Esophagus squamous epithelium (tissue), 4 donors: ENCODE data around the gene NFKBIB.

ENCODE experiments used
- POLR2A ChIP-seq, 4 donors: fragments of 450-650 bp; IDR thresholded peaks; one replicate each; pipeline ENCODE4 v1.6.1; 2017; ENCODE audit warnings: antibody characterized with exemption in 4 of 4, mild to moderate bottlenecking in 4 of 4, moderate library complexity in 3 of 4
- TF ChIP-seq, protein P1 (sequence below), 6 experiments: fragments of 450-650 bp in 4 of 6; fragments of 200-600 bp in 2 of 6; sonication (generic) in 2 of 6; IDR thresholded peaks; one replicate each; pipeline ENCODE4 v1.5.1; 2016 to 2019; ENCODE audit warnings: antibody characterized with exemption in 6 of 6, mild to moderate bottlenecking in 4 of 6, moderate library complexity in 4 of 6

DNA sequence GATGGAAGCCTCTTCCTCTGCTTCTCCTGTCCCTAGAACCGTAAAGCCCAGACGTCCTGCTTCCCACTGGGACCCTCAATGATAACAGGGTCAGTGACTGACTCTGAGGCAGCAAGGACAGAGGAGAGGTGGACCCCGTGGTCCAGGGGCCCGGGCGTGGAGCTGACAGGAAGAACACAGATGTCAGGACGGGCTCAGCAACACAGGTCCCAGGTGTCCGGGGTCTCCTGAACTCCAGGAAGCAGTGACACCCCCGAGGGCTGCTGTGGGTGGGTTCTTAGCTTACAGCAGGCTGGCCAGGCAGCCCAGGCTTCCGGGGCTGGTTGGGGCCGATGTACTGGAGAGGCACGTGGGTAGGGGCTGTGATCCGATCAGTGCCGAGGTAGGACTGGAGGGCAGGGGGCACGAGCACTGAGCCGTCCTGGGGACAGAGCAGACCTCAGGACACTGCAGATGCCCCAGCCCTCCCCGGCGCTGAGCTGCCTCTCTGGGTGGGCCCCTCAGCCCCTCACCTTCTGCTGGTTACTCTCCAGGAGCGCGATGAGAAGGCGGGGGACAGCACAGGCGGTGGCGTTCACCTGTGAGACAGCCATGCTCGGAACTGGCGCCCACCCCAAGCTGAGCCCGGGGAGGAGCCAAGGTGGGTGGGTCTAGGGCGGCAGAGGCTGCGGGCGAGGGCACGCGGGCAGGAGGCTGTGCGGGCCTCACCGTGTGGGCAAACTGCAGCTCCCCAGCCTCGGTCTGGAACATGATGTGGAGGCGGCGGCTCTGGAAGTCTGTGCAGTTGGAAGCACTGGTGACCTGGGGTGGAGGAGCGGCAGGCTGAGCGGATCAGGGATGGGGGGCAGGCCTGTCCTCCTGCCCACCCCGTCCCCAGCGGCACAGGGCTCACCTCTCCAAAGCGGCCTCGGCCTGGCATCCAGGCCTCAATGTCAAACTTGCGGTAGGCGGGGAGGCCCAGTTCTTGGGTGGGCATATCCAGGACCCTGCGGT lies 15.9 kb downstream of the NFKBIB start:
- TF ChIP-seq, protein P1, sequence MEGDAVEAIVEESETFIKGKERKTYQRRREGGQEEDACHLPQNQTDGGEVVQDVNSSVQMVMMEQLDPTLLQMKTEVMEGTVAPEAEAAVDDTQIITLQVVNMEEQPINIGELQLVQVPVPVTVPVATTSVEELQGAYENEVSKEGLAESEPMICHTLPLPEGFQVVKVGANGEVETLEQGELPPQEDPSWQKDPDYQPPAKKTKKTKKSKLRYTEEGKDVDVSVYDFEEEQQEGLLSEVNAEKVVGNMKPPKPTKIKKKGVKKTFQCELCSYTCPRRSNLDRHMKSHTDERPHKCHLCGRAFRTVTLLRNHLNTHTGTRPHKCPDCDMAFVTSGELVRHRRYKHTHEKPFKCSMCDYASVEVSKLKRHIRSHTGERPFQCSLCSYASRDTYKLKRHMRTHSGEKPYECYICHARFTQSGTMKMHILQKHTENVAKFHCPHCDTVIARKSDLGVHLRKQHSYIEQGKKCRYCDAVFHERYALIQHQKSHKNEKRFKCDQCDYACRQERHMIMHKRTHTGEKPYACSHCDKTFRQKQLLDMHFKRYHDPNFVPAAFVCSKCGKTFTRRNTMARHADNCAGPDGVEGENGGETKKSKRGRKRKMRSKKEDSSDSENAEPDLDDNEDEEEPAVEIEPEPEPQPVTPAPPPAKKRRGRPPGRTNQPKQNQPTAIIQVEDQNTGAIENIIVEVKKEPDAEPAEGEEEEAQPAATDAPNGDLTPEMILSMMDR (IDR thresholded peaks at IDR 0.05): no peak
- TF ChIP-seq POLR2A (IDR thresholded peaks at IDR 0.05): no peak
